CD4-positive, alpha-beta T cell treated with Interferon alpha-2 for 1 hour (primary cell): ENCODE measurements around the gene EPS8.

Source experiments
- DNase-seq, 2 donors: peaks; one replicate each; pipeline ENCODE4 v3.0.0-alpha.2; 2020 to 2022

The EPS8 gene

DNA sequence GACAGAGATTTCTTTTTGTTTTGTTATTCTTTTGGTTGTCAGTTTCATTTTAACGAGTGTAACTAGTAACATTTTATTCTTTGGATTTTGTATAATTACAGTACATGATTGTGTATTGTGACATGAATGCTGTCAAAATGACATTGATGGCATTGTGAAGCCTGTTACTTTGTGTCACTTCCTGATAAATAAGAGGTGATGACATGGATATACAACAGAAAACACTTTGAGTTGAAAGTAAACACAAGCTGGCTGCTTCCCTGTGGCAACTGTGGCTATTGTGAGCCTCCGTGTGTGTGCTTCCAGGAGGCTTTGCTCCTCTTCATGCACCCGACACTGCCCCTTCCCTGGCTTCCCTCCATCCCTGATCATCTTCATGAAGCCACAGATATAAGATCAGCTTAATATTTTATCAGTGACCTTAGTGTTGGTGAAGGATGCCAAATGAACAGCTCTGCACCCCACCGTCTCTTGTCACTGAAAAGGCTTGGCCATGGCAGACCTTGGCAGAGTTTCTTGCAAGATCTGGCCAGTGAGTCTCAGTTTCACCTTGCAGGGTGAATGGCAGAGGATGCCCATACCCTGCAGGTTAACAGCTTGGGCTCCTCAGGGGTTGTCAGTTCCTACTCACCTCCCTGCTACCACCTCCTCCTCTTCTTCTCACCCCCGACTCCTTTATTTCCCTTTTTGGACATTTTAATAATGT lies 191.9 kb downstream of the EPS8 start:
- no peak for DNase-seq

DNA sequence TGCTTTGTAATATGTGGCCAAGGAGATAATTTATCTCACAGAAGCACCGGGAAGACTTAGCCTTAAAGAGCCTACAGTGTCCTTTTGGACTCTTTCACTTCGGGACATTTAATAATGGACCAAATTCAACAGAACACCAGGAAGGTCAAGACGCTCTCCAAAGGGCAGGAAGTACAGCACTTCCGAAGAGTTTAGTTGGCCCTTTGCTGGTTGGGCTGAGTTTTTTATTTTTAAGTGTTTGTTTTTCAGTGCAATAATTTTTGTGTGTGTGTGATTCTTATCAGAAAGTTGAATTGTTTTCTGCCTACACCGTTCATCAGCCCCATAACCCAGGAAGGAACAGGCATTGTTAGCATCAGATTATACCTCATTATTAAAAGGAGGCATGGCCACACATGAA lies 193.0 kb downstream of the EPS8 start:
- no peak for DNase-seq

DNA sequence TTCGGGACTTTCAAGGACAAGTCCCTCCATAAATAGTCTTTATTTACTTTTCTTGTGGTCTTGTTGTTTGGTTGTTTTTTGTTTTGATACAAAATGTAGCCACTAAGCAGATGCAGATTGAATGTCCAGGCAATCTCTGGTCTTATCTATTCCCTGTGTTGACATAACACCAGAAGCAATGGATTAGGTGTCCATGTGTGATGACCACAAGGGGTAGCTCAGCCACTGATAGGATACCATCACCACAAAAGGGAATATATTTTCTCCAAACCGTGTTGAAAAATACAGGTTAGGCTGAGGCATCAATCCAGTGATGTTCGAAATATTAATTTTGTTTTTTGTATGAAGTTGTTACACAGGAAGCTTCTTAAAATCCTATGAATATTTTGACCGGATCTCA lies 196.3 kb downstream of the EPS8 start:
- DNase-seq = no peak

DNA sequence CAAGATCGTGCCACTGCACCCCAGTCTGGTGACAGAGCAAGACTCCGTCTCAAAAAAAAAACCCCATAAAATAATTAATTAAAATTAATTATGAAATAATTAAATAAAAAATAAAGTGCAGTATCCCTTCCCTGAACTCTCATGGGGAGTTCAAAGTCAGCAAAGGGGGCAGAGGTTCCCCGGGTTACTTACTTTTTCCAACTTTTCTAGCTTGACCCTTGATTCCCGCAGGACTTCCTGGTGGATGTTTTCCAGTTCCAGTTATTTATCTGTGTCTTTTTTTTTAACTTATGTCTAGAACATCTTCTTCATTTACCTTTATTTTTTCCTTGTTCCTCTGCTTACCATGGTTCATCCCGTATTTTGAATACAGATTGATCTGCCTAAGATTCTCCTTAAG lies 197.4 kb downstream of the EPS8 start:
- DNase-seq = no peak

DNA sequence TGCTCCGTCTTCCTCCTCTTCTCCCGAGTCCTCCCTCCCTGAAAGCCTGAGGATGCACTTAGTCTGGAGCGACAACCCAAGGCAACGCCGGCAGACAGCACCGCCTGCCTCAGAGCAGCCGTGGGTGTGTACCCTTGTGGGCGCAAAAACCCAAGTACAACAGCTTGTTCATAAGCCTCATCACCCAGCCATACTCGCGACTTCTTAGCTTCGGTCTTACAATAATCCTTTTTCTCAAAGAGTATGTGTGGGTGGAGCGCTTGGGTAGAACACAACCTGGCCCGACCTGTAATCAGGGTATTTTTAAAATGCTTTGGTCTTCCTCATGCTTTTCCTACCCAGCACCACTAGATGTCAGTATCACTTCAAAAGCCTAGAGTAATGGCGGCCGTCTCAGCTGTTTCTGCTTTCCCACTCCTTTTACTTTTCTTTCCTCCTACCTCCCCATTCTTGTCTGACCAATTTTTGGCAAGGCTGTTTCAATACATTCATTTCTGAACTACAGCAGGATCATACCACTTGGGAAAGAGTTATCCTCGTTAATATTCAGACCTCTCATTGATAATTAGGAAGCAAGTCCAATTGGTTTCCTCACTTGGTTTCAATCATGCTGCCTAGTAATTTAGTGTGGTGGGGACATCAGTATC lies 198.9 kb downstream of the EPS8 start:
- DNase-seq = peak; percentile 40 to 75

DNA sequence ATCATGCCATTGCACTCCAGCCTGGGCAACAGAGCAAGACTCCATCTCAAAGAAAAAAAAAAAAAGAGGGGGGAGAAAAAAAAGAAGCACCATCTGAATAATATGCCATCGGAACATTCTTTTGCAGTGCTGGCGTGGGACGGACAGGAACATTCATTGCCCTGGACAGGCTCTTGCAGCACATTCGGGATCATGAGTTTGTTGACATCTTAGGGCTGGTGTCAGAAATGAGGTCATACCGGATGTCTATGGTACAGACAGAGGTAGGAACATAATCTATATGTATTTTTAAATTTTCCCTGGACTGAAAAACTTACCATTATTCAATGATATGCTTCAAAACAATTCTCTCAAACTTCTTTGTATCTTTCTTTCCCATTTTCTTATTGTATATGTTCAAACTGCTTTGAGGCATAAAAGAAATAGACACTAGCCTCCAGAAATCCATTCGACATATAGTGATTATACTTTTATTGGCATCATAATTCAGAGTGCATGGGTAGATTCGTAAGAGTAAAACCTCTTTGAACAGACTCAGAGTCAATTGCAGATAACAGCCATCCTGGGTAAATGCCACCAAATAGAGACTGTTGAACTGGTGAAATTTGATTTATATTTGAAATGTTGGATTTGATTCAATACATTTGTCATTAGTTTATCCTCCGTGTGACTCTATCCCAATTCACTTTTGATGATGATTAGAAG lies 199.7 kb downstream of the EPS8 start:
- DNase-seq = no peak

DNA sequence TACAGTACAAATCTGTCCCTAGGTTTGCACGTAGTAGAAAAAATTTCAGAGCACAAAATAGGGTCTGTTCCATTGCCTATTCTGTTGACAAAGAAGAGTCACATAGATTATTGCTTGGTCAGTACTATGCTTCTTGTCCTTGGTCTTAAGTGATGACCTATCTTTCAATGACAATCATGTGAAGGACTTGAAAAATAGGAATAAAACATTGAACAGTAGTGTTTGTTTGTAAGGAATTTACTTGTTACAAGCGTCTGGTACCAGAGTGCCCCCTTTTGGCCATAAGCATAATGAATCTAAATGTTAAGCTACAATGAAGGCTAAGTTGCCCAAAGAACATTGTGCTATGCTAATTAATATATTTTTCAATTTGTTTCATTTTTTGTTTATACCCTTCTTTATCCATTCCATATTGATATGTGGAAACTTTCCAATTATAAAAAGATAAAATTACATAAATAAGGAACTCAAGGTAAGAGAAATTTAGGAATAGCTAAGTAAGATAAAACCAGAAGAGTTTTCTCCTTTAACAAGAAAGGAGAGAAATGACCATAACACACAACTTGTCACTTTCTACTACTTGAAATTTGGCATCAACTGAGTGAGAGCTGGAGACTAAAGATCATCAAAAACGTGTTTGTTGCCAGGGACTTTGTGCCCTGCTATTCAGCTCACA lies 204.7 kb downstream of the EPS8 start:
- peak; percentile 35 to 63 for DNase-seq

DNA sequence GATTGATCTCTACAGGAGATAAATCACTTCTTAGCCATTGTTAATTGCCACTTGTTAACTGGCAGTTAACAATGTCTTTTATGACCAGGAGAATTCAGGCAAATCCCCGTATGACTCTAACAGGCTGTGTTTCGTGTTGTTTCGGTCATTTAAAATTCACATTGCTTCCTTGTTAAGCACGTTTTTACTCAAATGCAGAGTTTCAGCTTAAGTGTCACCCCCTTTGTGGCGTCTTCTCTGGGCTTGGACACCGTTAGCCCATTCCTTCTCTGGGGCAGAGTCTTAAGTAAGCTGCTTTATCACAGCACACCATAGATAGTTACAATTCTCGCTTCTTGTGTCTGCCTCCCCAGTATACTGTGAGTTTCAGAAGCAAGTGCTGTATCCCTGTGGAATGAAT lies 205.4 kb downstream of the EPS8 start:
- DNase-seq = no peak

DNA sequence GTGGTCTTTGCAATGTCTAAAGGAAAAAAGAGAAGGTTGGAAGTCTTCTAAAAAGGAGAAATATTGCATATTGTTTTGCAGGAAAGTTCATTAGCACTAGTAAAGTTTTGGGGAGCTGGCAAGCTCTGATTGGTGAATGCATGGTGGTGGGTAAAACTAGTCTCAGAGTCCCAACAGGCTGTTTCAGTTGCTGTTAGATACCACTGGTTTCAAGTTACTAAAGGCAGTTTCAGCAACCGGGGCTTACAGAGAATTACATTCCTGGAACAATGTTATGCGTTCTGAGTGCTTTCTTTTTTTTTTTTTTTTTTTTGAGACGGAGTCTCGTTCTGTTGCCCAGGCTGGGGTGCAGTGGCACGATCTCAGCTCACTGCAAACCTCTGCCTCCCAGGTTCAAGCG lies 208.2 kb downstream of the EPS8 start:
- no peak for DNase-seq

DNA sequence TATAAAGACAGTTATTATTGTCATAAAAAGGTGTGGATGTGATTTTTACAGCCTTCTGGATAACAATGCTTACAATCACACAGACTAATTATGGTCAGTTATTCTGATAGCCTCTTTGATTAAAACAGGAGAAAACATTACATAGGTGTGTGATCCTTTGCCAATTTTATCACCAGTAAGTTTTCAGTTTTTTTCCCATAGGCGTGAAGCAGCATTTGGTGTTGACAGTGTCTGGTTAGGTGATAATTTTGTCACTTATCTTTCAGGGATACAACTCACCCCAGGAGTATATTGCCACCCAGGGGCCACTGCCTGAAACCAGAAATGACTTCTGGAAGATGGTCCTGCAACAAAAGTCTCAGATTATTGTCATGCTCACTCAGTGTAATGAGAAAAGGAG lies 208.8 kb downstream of the EPS8 start:
- DNase-seq = peak; percentile 9 to 44

DNA sequence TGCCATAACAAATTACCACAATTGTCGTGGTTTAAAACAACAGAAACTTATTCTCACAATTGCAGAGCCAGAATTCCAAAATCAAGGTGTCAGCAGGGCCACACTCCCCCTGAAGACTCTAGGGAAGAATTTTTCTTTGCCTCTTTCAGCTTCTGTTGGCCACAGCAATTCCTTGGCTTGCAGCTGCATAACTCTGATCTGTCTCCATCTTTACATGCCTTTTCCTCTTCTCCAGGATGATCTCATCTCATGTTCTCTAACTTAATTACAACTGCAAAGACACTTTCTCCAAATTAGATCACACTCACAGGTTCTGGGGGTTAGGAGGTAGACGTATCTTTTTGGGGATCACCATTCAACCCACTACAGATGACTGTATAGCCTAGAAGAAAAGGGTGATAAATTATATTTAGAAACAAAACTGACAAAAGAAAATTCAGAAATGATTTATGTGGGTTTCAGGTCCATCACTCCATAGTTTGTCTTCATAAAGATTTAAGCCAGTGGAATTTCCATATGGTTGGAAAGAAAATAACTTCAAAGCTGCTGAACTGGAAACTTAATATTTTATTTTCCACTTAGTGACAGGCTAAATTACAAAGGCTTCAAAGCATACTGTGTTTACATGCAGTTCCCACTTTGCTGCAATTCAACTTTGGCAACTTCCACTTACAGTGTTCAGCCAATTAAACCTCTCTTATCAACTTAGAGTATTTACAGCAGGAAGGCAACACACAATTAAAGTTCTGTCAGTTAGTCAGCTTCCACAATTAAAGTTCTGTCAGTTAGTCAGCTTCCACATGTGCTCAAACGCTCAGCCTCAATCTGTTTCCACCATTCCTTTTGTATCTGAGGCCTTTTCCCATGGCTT lies 213.3 kb downstream of the EPS8 start:
- DNase-seq = no peak

DNA sequence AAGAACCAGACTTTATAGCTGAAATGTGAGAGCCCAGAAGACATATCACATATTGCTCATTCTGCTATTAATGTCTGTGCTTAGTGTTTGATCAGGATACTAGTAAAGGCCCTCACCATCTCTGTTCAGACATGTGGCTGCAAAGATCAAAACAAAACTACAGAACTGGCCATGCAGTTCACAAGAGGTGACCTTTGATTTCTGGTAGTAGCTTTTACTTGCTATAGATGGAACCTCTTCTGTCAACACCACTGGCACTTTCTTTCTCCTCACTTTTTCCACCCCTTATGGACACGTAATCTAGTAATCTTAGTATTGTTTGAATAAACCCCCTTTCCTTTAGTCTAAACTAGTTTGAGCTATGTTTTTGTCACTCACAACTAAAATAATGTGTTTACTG lies 214.8 kb downstream of the EPS8 start:
- DNase-seq = no peak
